Upper lobe of right lung (tissue), 1 donor: ENCODE data around the gene LMTK3. TPM values are rescaled to one million over a fixed set of nuclear protein-coding genes. Genes with fewer than 3 reads are reported as not detected.

Experiments
- ATAC-seq: fragments of 200-7000 bp; cut with Tn5 transposase; one replicate; pipeline ENCODE4 v1.9.1; 2020; ENCODE audit warnings: mild to moderate bottlenecking, moderate library complexity
- DNase-seq: peaks from one replicate; pipeline ENCODE4 v3.0.0-alpha.2; 2020
- H3K27ac ChIP-seq: fragments of 200-600 bp; one replicate; pipeline ENCODE4 v1.8.0; 2022
- H3K27me3 ChIP-seq: fragments of 200-600 bp; one replicate; pipeline ENCODE4 v1.8.0; 2022; ENCODE audit warnings: mild to moderate bottlenecking
- H3K36me3 ChIP-seq: fragments of 200-600 bp; one replicate; pipeline ENCODE4 v1.8.0; 2022
- H3K4me1 ChIP-seq: fragments of 200-600 bp; one replicate; pipeline ENCODE4 v1.8.0; 2022
- H3K4me3 ChIP-seq: fragments of 200-600 bp; one replicate; pipeline ENCODE4 v1.8.0; 2022; ENCODE audit warnings: mild to moderate bottlenecking
- H3K9me3 ChIP-seq: fragments of 200-600 bp; one replicate; pipeline ENCODE4 v1.8.0; 2022
- CTCF ChIP-seq: fragments of 200-600 bp; IDR thresholded peaks from one replicate; pipeline ENCODE4 v1.8.0; 2022; ENCODE audit warnings: antibody characterized with exemption
- intact Hi-C: fragments of 100-400 bp; cut with DNase I; formaldehyde crosslinking; loops from one replicate; pipeline ENCODE4 v1.11.0; 2022
- total RNA-seq: library from RNA; stranded (reverse); fragmentation: NEBNext Ultra II Directional; extraction: Animal tissue kit (Norgen Biotek cat#: 25700); gene quantifications from one replicate; pipeline ENCODE4 v1.2.1, GENCODE V29; 2021
- donor health status: DM: no; HTN: yes; CAD: no; lungs with severe emphysema.

LMTK3 gene
- total RNA-seq, 1 donor from 2014 or later, result 7.1 TPM

DNA sequence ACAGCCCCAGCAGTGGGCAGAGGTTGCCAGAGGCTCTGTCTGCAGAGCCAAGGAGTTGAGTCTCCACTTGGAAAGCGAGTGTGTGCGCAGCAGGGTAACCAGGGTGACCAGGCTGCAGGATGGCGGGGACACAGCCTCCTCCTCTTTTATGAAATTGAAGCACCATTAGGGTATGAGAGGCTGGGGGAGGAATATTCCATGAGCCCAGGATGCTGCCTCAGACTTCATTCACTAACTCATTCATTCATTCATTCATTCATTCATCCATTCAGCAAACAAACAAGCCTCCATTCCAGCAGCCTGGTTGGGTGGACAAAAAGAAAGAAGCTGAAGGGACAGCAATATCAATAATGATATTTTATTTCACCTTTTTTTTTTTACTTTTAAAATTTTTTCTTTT, 6.6 kb upstream of the LMTK3 start:
- Histone ChIP-seq H3K27ac (no peak overlapping the region), H3K36me3 (no peaks in the 10 kb centered on the region), H3K9me3 (no peaks in the 10 kb centered on the region), H3K27me3 (peaks cover 4% of the 10 kb centered on the region), H3K4me1 (peaks cover 5% of the 10 kb centered on the region), H3K4me3 (no peak overlapping the region)
- intact Hi-C loops, result no loop called here
- no peak for DNase-seq
- no peak for ATAC-seq
- no peak for TF ChIP-seq CTCF

DNA sequence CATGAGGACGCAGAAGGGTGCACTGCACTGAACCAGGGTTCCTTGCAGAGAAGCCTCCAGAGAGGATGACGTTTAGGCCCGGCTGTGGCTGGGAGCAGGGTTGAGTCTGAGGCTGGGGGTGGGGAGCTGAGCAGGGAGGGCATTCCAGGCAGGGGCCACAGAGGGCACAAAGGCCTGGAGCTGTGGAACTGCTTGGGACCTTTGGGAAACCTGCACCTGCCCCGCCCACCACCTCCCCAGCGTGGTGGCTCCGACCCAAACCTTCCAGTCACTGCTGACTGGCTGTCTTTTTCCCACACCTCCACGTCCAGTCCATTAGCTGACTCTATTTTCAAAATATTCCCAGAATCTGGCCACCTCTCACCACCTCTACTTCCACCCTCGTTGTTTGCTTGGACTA, 4.9 kb upstream of the LMTK3 start:
- no peak for ATAC-seq
- H3K36me3 ChIP-seq, result no peaks in the 10 kb centered on the region

GRCh38 chr19:48514123-48514458, 2.5 kb upstream of the LMTK3 start:
- no peak for TF ChIP-seq CTCF
- peak overlapping the region; percentile 63 for H3K4me3 ChIP-seq

More for the DNA sequence above, 4.9 kb upstream of the LMTK3 start:
- Histone ChIP-seq H3K27ac (no peak overlapping the region), H3K4me1 (peaks cover 8% of the 10 kb centered on the region), H3K4me3 (no peak overlapping the region), H3K9me3 (no peaks in the 10 kb centered on the region), H3K27me3 (peaks cover 21% of the 10 kb centered on the region)
- DNase-seq, result no peak
- intact Hi-C loops, result no loop called here
- TF ChIP-seq CTCF, result no peak

DNA sequence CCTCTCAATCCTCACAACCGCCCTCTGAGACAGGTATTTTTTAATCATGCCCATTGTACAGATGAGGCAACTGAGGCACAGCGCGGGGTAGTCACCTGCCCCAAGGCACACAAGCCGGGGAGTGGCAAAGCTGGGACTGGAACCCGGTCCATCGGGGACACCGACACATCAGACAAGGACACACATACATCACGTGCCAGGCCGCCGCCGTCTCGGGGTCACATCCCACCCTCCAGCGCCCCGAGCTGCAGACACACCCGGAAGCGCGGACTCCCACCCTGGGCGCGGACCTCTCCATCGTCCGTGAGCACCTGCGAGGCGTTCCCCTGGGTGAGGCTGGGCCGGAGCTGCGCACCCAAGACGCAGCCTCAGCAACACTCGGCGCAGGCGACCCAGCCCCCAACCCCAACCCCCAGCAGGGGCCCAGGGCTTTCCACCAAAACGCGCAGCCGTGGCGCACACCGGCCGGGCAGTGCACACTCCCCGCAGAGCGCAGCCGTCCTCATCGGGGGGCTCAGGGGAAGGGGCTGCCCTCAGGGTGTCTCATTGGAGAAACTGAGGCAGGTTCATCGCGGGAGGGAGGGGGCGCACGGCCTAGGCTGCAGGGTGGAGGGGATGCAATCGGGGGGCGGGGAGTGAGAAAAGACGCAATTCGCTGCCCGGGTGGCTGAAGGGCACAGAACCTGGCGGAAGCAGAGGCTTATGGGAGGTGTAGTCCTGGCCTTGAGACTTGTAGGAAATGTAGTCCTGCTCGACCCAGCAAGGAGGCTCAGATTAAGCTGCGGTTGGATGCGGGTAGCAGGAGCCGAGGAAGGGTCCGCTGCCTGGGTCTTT, 1.9 kb upstream of the LMTK3 start:
- Histone ChIP-seq H3K9me3 (no peaks in the 10 kb centered on the region), H3K27me3 (peaks cover 30% of the 10 kb centered on the region), H3K27ac (no peak overlapping the region), H3K36me3 (no peaks in the 10 kb centered on the region), H3K4me3 (peak overlapping the region; percentile 63), H3K4me1 (peaks cover 12% of the 10 kb centered on the region)
- TF ChIP-seq CTCF, result no peak
- intact Hi-C loops, result no loop called here
- ATAC-seq (peak; percentile 88), DNase-seq (peak; percentile 82)

More at GRCh38 chr19:48514123-48514458, 2.5 kb upstream of the LMTK3 start:
- intact Hi-C loops, result no loop called here
- no peak for ATAC-seq
- H3K27me3 ChIP-seq, result peaks cover 30% of the 10 kb centered on the region
- no peak for DNase-seq
- H3K4me1 ChIP-seq, result peaks cover 12% of the 10 kb centered on the region
- no peaks in the 10 kb centered on the region for H3K9me3 ChIP-seq
- H3K36me3 ChIP-seq, result no peaks in the 10 kb centered on the region
- H3K27ac ChIP-seq, result no peak overlapping the region

DNA sequence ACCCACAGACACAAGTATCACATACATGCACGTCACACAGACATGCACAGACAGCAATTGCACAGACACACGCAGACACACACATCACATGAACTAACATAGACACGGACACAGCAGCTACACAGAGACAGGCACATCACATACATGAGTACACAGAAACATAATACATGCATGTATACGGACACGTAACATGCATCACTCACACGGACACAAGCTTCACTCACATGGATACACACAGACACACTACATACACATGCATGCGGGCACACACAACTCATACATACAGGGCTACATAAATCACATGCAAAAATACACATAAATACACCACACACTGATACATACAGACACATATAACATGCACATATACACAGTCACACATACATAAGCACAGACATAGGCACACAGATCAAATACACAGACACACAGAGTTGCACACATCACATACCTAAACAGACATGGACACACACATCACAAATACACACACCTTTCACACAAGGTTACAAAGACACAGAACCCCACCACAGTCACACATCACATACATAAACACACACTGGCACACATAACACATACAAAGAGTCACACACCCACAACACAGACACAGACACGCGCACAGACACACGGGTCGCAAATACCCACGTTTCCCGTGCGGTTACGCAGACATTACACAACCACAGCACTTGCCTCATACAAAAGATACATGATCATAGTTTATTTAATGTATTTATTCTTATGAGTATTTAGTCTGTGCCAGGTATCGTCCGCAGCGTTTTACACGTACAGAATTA, 1.1 kb upstream of the LMTK3 start:
- no peak for DNase-seq

More for the DNA sequence above, 1.1 kb upstream of the LMTK3 start:
- no peak for TF ChIP-seq CTCF
- H3K36me3 ChIP-seq, result no peaks in the 10 kb centered on the region
- no peaks in the 10 kb centered on the region for H3K9me3 ChIP-seq
- peaks cover 30% of the 10 kb centered on the region for H3K27me3 ChIP-seq
- ATAC-seq, result no peak
- H3K4me3 ChIP-seq, result peak overlapping the region; percentile 63
- H3K4me1 ChIP-seq, result peaks cover 12% of the 10 kb centered on the region
- no peak overlapping the region for H3K27ac ChIP-seq
- intact Hi-C loops, result no loop called here
